ENCODE measurements around the gene LRP1B.

LRP1B gene

GRCh38 chr2:140356697-140357096 is 1774.1 kb downstream of the LRP1B start:
- DNase-seq (ENCODE audit: low spot score) = no peak
- no peak for TF ChIP-seq CTCF (IDR thresholded peaks at IDR 0.05; ENCODE audit: extremely low read depth, missing control alignments)

GRCh38 chr2:140355511-140356090 is 1775.2 kb downstream of the LRP1B start:
- TF ChIP-seq CTCF (IDR thresholded peaks at IDR 0.05; ENCODE audit: extremely low read depth, missing control alignments) = no peak
- DNase-seq (ENCODE audit: low spot score) = no peak

- TF ChIP-seq CTCF (IDR thresholded peaks at IDR 0.05; ENCODE audit: extremely low read depth, missing control alignments) = no peak
- DNase-seq (ENCODE audit: low spot score) = no peak
These were observed 1776.3 kb downstream of the LRP1B start for GRCh38 chr2:140354544-140354943.

GRCh38 chr2:140353541-140353940 is 1777.3 kb downstream of the LRP1B start:
- DNase-seq (ENCODE audit: low spot score) = no peak
- TF ChIP-seq CTCF (IDR thresholded peaks at IDR 0.05; ENCODE audit: extremely low read depth, missing control alignments) = no peak

- TF ChIP-seq CTCF (IDR thresholded peaks at IDR 0.05; ENCODE audit: extremely low read depth, missing control alignments) = no peak
- DNase-seq (ENCODE audit: low spot score) = no peak
These were observed 1779.1 kb downstream of the LRP1B start for GRCh38 chr2:140351692-140352091.

GRCh38 chr2:140349695-140350094 is 1781.1 kb downstream of the LRP1B start:
- no peak for TF ChIP-seq CTCF (IDR thresholded peaks at IDR 0.05; ENCODE audit: extremely low read depth, missing control alignments)
- DNase-seq (ENCODE audit: low spot score) = no peak

GRCh38 chr2:140348826-140349225 is 1782.0 kb downstream of the LRP1B start:
- TF ChIP-seq CTCF (IDR thresholded peaks at IDR 0.05; ENCODE audit: extremely low read depth, missing control alignments) = no peak
- no peak for DNase-seq (ENCODE audit: low spot score)

All from GM20000 (cell line).